GM23248 (cell line): ENCODE measurements around the gene PSME1. TPM values are rescaled to one million over a fixed set of nuclear protein-coding genes. Genes with fewer than 3 reads are reported as not detected.
A peak's percentile ranks its signal among the peaks of the same experiment; 100 is the strongest.

Experiments used
- DNase-seq: peaks from one replicate; pipeline ENCODE4 v3.0.0-alpha.2; 2015
- H2AFZ ChIP-seq: fragments of 200-600 bp; sonication (generic); 2 replicates; pipeline ENCODE4 v1.6.1; 2016; ENCODE audit warnings: antibody characterized with exemption
- H3F3A ChIP-seq: fragments of 200-600 bp; sonication (generic); 2 replicates; pipeline ENCODE4 v1.6.1; 2016; ENCODE audit warnings: mild to moderate bottlenecking, antibody characterized with exemption, mixed run types; ENCODE audit not compliant: insufficient read depth
- H3K27ac ChIP-seq: fragments of 200-600 bp; sonication (generic); 2 replicates; pipeline ENCODE4 v1.5.1; 2016; ENCODE audit warnings: mild to moderate bottlenecking
- H3K27me3 ChIP-seq: fragments of 200-600 bp; sonication (generic); replicated peaks from 2 replicates; pipeline ENCODE4 v1.6.1; 2016; ENCODE audit warnings: mild to moderate bottlenecking; ENCODE audit not compliant: insufficient read depth
- H3K36me3 ChIP-seq: fragments of 200-600 bp; sonication (generic); 2 replicates; pipeline ENCODE4 v1.6.1; 2016; ENCODE audit warnings: low read depth, mild to moderate bottlenecking
- H3K4me1 ChIP-seq: fragments of 200-600 bp; sonication (generic); 2 replicates; pipeline ENCODE4 v1.6.1; 2016; ENCODE audit warnings: mild to moderate bottlenecking; ENCODE audit not compliant: insufficient read depth
- H3K4me2 ChIP-seq: fragments of 200-600 bp; sonication (generic); one replicate; pipeline ENCODE4 v1.6.1; 2016; ENCODE audit warnings: mild to moderate bottlenecking; ENCODE audit not compliant: unreplicated experiment
- H3K4me3 ChIP-seq: fragments of 200-600 bp; sonication (generic); 2 replicates; pipeline ENCODE4 v1.5.1; 2016; ENCODE audit warnings: mild to moderate bottlenecking
- H3K79me2 ChIP-seq: fragments of 200-600 bp; sonication (generic); 2 replicates; pipeline ENCODE4 v1.6.1; 2016; ENCODE audit warnings: mild to moderate bottlenecking; ENCODE audit not compliant: insufficient read depth
- H3K9ac ChIP-seq: fragments of 200-600 bp; sonication (generic); 2 replicates; pipeline ENCODE4 v1.6.1; 2016; ENCODE audit warnings: mild to moderate bottlenecking
- H3K9me2 ChIP-seq: fragments of 200-600 bp; sonication (generic); 2 replicates; pipeline ENCODE4 v1.6.1; 2016; ENCODE audit warnings: mixed run types, mild to moderate bottlenecking, moderate library complexity; ENCODE audit not compliant: insufficient read depth
- H3K9me3 ChIP-seq: fragments of 200-600 bp; sonication (generic); one replicate; pipeline ENCODE4 v1.6.1; 2017; ENCODE audit warnings: low read depth
- H4K20me1 ChIP-seq: fragments of 200-600 bp; sonication (generic); 2 replicates; pipeline ENCODE4 v1.6.0; 2016; ENCODE audit not compliant: insufficient read depth
- EZH2 ChIP-seq: fragments of 200-600 bp; sonication (generic); IDR thresholded peaks from 2 replicates; pipeline ENCODE4 v1.6.1; 2018; ENCODE audit warnings: antibody characterized with exemption, mild to moderate bottlenecking; ENCODE audit not compliant: insufficient read depth, poor library complexity, severe bottlenecking
- EZH2phosphoT487 ChIP-seq: fragments of 200-600 bp; sonication (generic); IDR thresholded peaks from 2 replicates; pipeline ENCODE4 v1.6.1; 2018; ENCODE audit warnings: antibody characterized with exemption, moderate library complexity, mild to moderate bottlenecking, low read depth; ENCODE audit not compliant: insufficient read depth
- WGBS, 2 experiments: methylation state at CpG; one replicate each; pipeline ENCODE4 v1.1.6; 2015 to 2017; ENCODE audit warnings: low lambda C conversion rate in 2 of 2, low coverage in 1 of 2; ENCODE audit errors: missing lambda C conversion rate in 2 of 2; 5-methylcytosine and 5-hydroxymethylcytosine counted together
- in situ Hi-C: fragments of 300-500 bp; cut with MboI; formaldehyde crosslinking; loops from 2 replicates; pipeline ENCODE4 v1.15.0; 2020
- polyA plus RNA-seq: library from polyadenylated mRNA; unstranded; fragments of >200 nt; fragmentation: Nextera tagmentation; extraction: Ambion mirVana; gene quantifications from 2 replicates; pipeline ENCODE4 v1.2.1, GENCODE V29; 2016
- total RNA-seq: library from RNA; depleted of rRNA; stranded (reverse); fragments of >200 nt; shearing (Covaris generic); gene quantifications from 2 replicates; pipeline ENCODE4 v1.2.3, GENCODE V29; 2014

The PSME1 gene
- total and polyA plus RNA-seq, 2 experiments from 2014 or later: 58.9 to 144 TPM

GRCh38 chr14:24094841-24095270, 41.1 kb upstream of the PSME1 start:
- H3K4me1 ChIP-seq: peaks cover 10% of the 10 kb centered on the region
- in situ Hi-C loops: no loop called here
- DNase-seq: no peak
- H3K9me3 ChIP-seq: no peaks in the 10 kb centered on the region
- H3K36me3 ChIP-seq: peaks cover 15% of the 10 kb centered on the region; the same call in 1 of the 2 replicates
- H3K27ac ChIP-seq: peak overlapping the region; percentile 70
- no peaks in the 10 kb centered on the region for H4K20me1 ChIP-seq
- H3F3A ChIP-seq: peaks cover 12% of the 10 kb centered on the region
- H3K4me3 ChIP-seq: peak overlapping the region; percentile 94
- no peak for TF ChIP-seq EZH2
- no peak for TF ChIP-seq EZH2phosphoT487
- H3K9ac ChIP-seq: peak overlapping the region; percentile 91
- no peaks in the 10 kb centered on the region for H3K9me2 ChIP-seq
- 2% methylated on average over 14 of the region's 14 CpGs for WGBS, 2 experiments
- no peaks in the 10 kb centered on the region for H3K27me3 ChIP-seq
- peak overlapping the region; percentile 75 for H2AFZ ChIP-seq
- H3K4me2 ChIP-seq: peak overlapping the region; percentile 90
- H3K79me2 ChIP-seq: peaks cover 30% of the 10 kb centered on the region

DNA sequence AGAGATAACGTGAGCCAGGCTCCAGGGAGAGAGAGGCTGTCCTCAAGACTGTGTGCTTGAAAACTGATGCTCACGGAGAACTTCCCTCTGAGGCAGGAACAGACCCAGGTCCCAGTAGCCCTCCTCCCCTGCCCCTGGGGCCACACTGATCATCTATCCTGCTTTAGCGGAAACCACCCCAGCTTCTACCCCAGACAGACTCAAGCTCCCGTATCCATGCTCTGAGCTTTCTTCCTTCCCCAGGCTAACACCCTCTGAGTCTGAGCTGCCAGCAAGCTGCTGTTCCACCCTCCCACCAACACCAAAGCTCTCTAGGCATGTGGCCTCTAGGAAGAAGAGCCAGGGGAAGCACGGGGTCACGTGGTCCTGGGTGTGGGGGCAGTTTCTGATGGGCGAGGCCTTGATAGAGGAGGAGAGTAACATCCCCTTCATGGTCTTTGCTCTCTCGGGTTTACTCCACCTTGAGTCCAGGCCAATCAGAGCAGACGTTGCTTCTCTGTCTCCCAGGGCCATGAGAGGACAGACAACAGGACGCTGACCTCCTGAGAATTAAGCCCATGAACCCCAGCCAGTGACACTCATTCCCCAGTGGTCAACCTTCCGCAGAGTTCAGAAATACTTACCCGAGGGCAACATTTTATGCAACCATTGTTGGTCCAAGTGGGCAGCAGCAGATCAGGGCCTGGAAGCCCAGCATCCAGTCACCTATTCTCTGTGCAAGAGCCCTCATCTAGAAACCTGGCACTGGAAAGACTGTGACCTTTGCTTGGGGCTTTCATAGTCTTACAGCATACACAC, 40.5 kb upstream of the PSME1 start:
- peaks cover 21% of the 10 kb centered on the region; the same call in 1 of the 2 replicates for H3K36me3 ChIP-seq
- peak; percentile 77 for DNase-seq
- H3F3A ChIP-seq: peaks cover 12% of the 10 kb centered on the region
- H3K27ac ChIP-seq: peak overlapping the region; percentile 70; the same call in 1 of the 2 replicates
- no peak for TF ChIP-seq EZH2phosphoT487
- no peaks in the 10 kb centered on the region for H3K9me3 ChIP-seq
- peak overlapping the region; percentile 94 for H3K4me3 ChIP-seq
- peaks cover 30% of the 10 kb centered on the region for H3K79me2 ChIP-seq
- in situ Hi-C loops: no loop called here
- no peaks in the 10 kb centered on the region for H4K20me1 ChIP-seq
- peak overlapping the region; percentile 91 for H3K9ac ChIP-seq
- 28 to 30% methylated on average over 12 of the region's 12 CpGs for WGBS, 2 experiments
- H2AFZ ChIP-seq: peak overlapping the region; percentile 75
- no peaks in the 10 kb centered on the region for H3K27me3 ChIP-seq
- peak overlapping the region; percentile 90 for H3K4me2 ChIP-seq
- H3K4me1 ChIP-seq: peaks cover 10% of the 10 kb centered on the region
- no peaks in the 10 kb centered on the region for H3K9me2 ChIP-seq

GRCh38 chr14:24096545-24097181, 39.3 kb upstream of the PSME1 start:
- TF ChIP-seq EZH2phosphoT487 (no peak), EZH2 (no peak)
- DNase-seq: no peak
- 90 to 92% methylated on average over 8 of the region's 8 CpGs for WGBS, 2 experiments

GRCh38 chr14:24098229-24098926, 37.6 kb upstream of the PSME1 start:
- 90 to 94% methylated on average over 16 of the region's 16 CpGs for WGBS, 2 experiments
- Histone ChIP-seq H2AFZ (no peak overlapping the region), H3K4me2 (no peak overlapping the region), H3F3A (peaks cover 8% of the 10 kb centered on the region), H3K27ac (no peak overlapping the region), H3K9ac (no peak overlapping the region), H3K9me2 (no peaks in the 10 kb centered on the region), H3K9me3 (no peaks in the 10 kb centered on the region), H4K20me1 (no peaks in the 10 kb centered on the region), H3K36me3 (peaks cover 47% of the 10 kb centered on the region; the same call in 1 of the 2 replicates), H3K79me2 (peaks cover 30% of the 10 kb centered on the region), H3K4me3 (no peak overlapping the region), H3K4me1 (peaks cover 10% of the 10 kb centered on the region), H3K27me3 (no peaks in the 10 kb centered on the region)
- in situ Hi-C loops: no loop called here
- TF ChIP-seq EZH2: no peak
- TF ChIP-seq EZH2phosphoT487: no peak
- no peak for DNase-seq

More at GRCh38 chr14:24096545-24097181, 39.3 kb upstream of the PSME1 start:
- Histone ChIP-seq H4K20me1 (no peaks in the 10 kb centered on the region), H3K9ac (no peak overlapping the region), H2AFZ (no peak overlapping the region), H3K27ac (no peak overlapping the region), H3F3A (peaks cover 12% of the 10 kb centered on the region), H3K9me2 (no peaks in the 10 kb centered on the region), H3K79me2 (peaks cover 30% of the 10 kb centered on the region), H3K4me3 (no peak overlapping the region), H3K9me3 (no peaks in the 10 kb centered on the region), H3K4me1 (peaks cover 10% of the 10 kb centered on the region), H3K36me3 (peaks cover 31% of the 10 kb centered on the region; the same call in 1 of the 2 replicates), H3K4me2 (no peak overlapping the region), H3K27me3 (no peaks in the 10 kb centered on the region)
- in situ Hi-C loops: no loop called here
